GM12878 (cell line): ENCODE results near the gene HMMR. TPM values are rescaled to one million over a fixed set of nuclear protein-coding genes. Genes with fewer than 3 reads are reported as not detected.

Experiments used
- ATAC-seq: fragments of 200-7000 bp; cut with Tn5 transposase; 3 replicates; pipeline ENCODE4 v1.9.1; 2020; ENCODE audit warnings: mild to moderate bottlenecking, moderate library complexity
- BruUV-seq: library from RNA; stranded (reverse); fragments of 400-500 nt; replicated peaks from 2 replicates; lab custom pipeline; 2021; lab: Mats Ljungman, UMichigan
- CTCF ChIA-PET: fragments of 300-600 bp; sonication (Branson Sonifier 250); formaldehyde crosslinking; extraction: SDS; loops from one replicate; lab custom pipeline; 2021; ENCODE audit warnings: inconsistent platforms; lab: Yijun Ruan, JAX
- POLR2A ChIA-PET: fragments of 350-600 bp; formaldehyde crosslinking; extraction: SDS; loops from one replicate; lab custom pipeline; 2021; ENCODE audit warnings: inconsistent platforms; lab: Charles Lee
- RAD21 ChIA-PET: fragments of 300-600 bp; sonication (Branson Sonifier 250); formaldehyde crosslinking; loops from one replicate; lab custom pipeline; 2023; ENCODE audit warnings: antibody characterized with exemption; ENCODE audit not compliant: unreplicated experiment; lab: Charles Lee
- SMC1A ChIA-PET: fragments of 300-600 bp; sonication (Branson Sonifier 250); formaldehyde crosslinking; loops from one replicate; lab custom pipeline; 2023; ENCODE audit not compliant: unreplicated experiment, uncharacterized antibody; lab: Charles Lee
- DNase-seq: peaks from one replicate; pipeline ENCODE4 v3.0.0-alpha.2; 2011; ENCODE audit warnings: low read depth, low spot score
- FAIRE-seq: peaks from 3 replicates; lab custom pipeline; 2011; peaks lifted over from hg19 to GRCh38; lab: Jason Lieb, UNC
- H2AFZ ChIP-seq: 2 replicates; pipeline ENCODE4 v1.6.0; 2011; ENCODE audit warnings: low read depth, low read length, control low read depth; ENCODE audit not compliant: control insufficient read depth
- H3K27ac ChIP-seq: 2 replicates; pipeline ENCODE4 v1.5.1; 2011; ENCODE audit warnings: control low read depth; ENCODE audit not compliant: control insufficient read depth, insufficient read depth
- H3K27me3 ChIP-seq, 2 experiments: replicated peaks in 1 of 2; 2 replicates each; pipeline versions ENCODE4 v1.6.0 to v1.6.1; 2011; ENCODE audit warnings: low read length in 1 of 2; ENCODE audit not compliant: control insufficient read depth in 2 of 2, insufficient read depth in 2 of 2
- H3K36me3 ChIP-seq, 2 experiments: 2 replicates each; pipeline ENCODE4 v1.5.1; 2011; ENCODE audit warnings: low read length in 1 of 2; ENCODE audit not compliant: control insufficient read depth in 2 of 2, insufficient read depth in 2 of 2
- H3K4me1 ChIP-seq: 2 replicates; pipeline ENCODE4 v1.6.1; 2011; ENCODE audit warnings: mild to moderate bottlenecking, low read length, moderate library complexity, mixed read lengths; ENCODE audit not compliant: control insufficient read depth, insufficient read depth
- H3K4me2 ChIP-seq: 2 replicates; pipeline ENCODE4 v1.6.0; 2011; ENCODE audit warnings: control low read depth; ENCODE audit not compliant: control insufficient read depth, insufficient read depth
- H3K4me3 ChIP-seq: fragments of 200-600 bp; sonication (generic); 2 replicates; pipeline ENCODE4 v1.5.1; 2016
- H3K79me2 ChIP-seq: 2 replicates; pipeline ENCODE4 v1.6.0; 2011; ENCODE audit warnings: low read length; ENCODE audit not compliant: control insufficient read depth, insufficient read depth
- H3K9ac ChIP-seq: 2 replicates; pipeline ENCODE4 v1.8.0; 2011; ENCODE audit warnings: low read length, control low read depth, mixed read lengths; ENCODE audit not compliant: control insufficient read depth, insufficient read depth
- H3K9me3 ChIP-seq: replicated peaks from 3 replicates; pipeline ENCODE4 v1.5.1; 2011; ENCODE audit warnings: mild to moderate bottlenecking, low read length; ENCODE audit not compliant: control insufficient read depth, insufficient read depth
- H4K20me1 ChIP-seq: 2 replicates; pipeline ENCODE4 v1.6.0; 2011; ENCODE audit not compliant: control insufficient read depth, insufficient read depth
- ASH2L ChIP-seq: fragments of 300-600, 200-600 bp; sonication (generic); IDR thresholded peaks from 2 replicates; pipeline ENCODE4 v1.6.1; 2017; ENCODE audit warnings: low read depth, mild to moderate bottlenecking, borderline replicate concordance
- E2F4 ChIP-seq: IDR thresholded peaks from 2 replicates; pipeline ENCODE4 v1.6.1; 2012; ENCODE audit warnings: low read depth, low read length, improper control_type of control experiment
- E2F8 ChIP-seq: fragments of 450-650 bp; IDR thresholded peaks from 2 replicates; pipeline ENCODE4 v1.6.1; 2018; ENCODE audit warnings: mild to moderate bottlenecking, low read depth, moderate library complexity; ENCODE audit not compliant: partially characterized antibody
- IRF5 ChIP-seq: fragments of 450-650 bp; IDR thresholded peaks from 2 replicates; pipeline ENCODE4 v1.6.1; 2017; ENCODE audit warnings: borderline replicate concordance
- MLLT1 ChIP-seq: fragments of 450-650 bp; IDR thresholded peaks from 2 replicates; pipeline ENCODE4 v1.6.1; 2016; ENCODE audit warnings: mild to moderate bottlenecking
- PAX8 ChIP-seq: fragments of 450-650 bp; IDR thresholded peaks from 2 replicates; pipeline ENCODE4 v1.6.1; 2017; ENCODE audit warnings: mild to moderate bottlenecking, moderate library complexity
- PML ChIP-seq: IDR thresholded peaks from 2 replicates; pipeline ENCODE4 v1.6.1; 2012; ENCODE audit warnings: low read length, inconsistent platforms
- SMAD5 ChIP-seq: IDR thresholded peaks from 2 replicates; pipeline ENCODE4 v1.6.1; 2016; ENCODE audit warnings: antibody characterized with exemption, low read depth
- ZNF384 ChIP-seq: IDR thresholded peaks from 2 replicates; pipeline ENCODE4 v1.6.1; 2012; ENCODE audit warnings: low read depth, mild to moderate bottlenecking, low read length, improper control_type of control experiment, borderline replicate concordance
- WGBS: methylation state at CpG from one replicate; pipeline ENCODE4 v1.1.6; 2016; ENCODE audit warnings: low lambda C conversion rate; ENCODE audit not compliant: insufficient replicate concordance, insufficient coverage; ENCODE audit errors: missing lambda C conversion rate; 5-methylcytosine and 5-hydroxymethylcytosine counted together
- in situ Hi-C: fragments of 300-500 bp; cut with MboI; formaldehyde crosslinking; loops from 9 replicates; pipeline ENCODE4 v1.14.3; 2018; ENCODE audit warnings: mixed read lengths
- intact Hi-C: fragments of 100-400 bp; cut with micrococcal nuclease; formaldehyde crosslinking; loops from one replicate; pipeline ENCODE4 v1.14.2; 2022; ENCODE audit not compliant: unreplicated experiment
- polyA plus RNA-seq, 11 experiments: library from polyadenylated mRNA; depleted of rRNA in 4 of 11; unstranded in 6 of 11; stranded (reverse) in 5 of 11; fragments of >200 nt; fragmentation: Nextera tagmentation in 4 of 11; fragmentation: Illumina TruSeq in 1 of 11; extraction: Ambion mirVana in 4 of 11; extraction: Trizol in 1 of 11; gene quantifications; 1 replicate in 1 of 11; 2 replicates in 10 of 11; pipeline versions ENCODE4 v1.2.1 to v1.2.3, GENCODE V29; 2011 to 2016; ENCODE audit warnings: inconsistent platforms in 2 of 11, missing spikeins in 2 of 11, low read depth in 1 of 11
- total RNA-seq, 4 experiments: library from RNA; depleted of rRNA in 3 of 4; stranded (reverse); fragments of >200 nt in 3 of 4; fragmentation: Illumina TruSeq in 1 of 4; extraction: Trizol in 1 of 4; gene quantifications; 2 replicates each; pipeline versions ENCODE4 v1.2.1 to v1.2.3, GENCODE V29; 2013 to 2021

HMMR gene
- total and polyA plus RNA-seq, 10 of the 15 experiments (the other 5 are each of a cell fraction or from before 2014, with no cell fraction given): 44.1 to 122 (median 64.2) TPM

GRCh38 chr5:163436515-163436914 is 23.9 kb upstream of the HMMR start:
- peaks cover 36% of the 10 kb centered on the region for H3K79me2 ChIP-seq
- peak overlapping the region; percentile 87 for H2AFZ ChIP-seq
- CTCF ChIA-PET: no interaction called here
- H3K4me3 ChIP-seq: peak overlapping the region; percentile 27
- ATAC-seq: no peak
- H3K27ac ChIP-seq: peak overlapping the region; percentile 73; the same call in 1 of the 2 replicates
- no peaks in the 10 kb centered on the region for H3K27me3 ChIP-seq
- no peak for DNase-seq
- WGBS: 0% methylated on average over 4 of the region's 4 CpGs
- intact Hi-C loops: no loop called here
- no peak for TF ChIP-seq IRF5
- TF ChIP-seq, all 136 proteins: peak for 0
- no TSS peak for BruUV-seq
- RAD21 ChIA-PET: no interaction called here
- in situ Hi-C loops: loop anchor here (5.0 kb wide), 1 partner anchor 344 kb away; no protein-coding TSS in a partner anchor
- POLR2A ChIA-PET: no interaction called here
- H3K4me1 ChIP-seq: no peaks in the 10 kb centered on the region; the same call in 1 of the 2 replicates
- SMC1A ChIA-PET: no interaction called here
- no peaks in the 10 kb centered on the region for H3K36me3 ChIP-seq
- peak overlapping the region; percentile 80 for H3K4me2 ChIP-seq
- no peak for FAIRE-seq
- peak overlapping the region; percentile 63 for H3K9ac ChIP-seq
- no peaks in the 10 kb centered on the region for H3K9me3 ChIP-seq
- no peaks in the 10 kb centered on the region for H4K20me1 ChIP-seq

- peaks cover 36% of the 10 kb centered on the region for H3K79me2 ChIP-seq
- TF ChIP-seq MLLT1: no peak
- TF ChIP-seq ASH2L: no peak
- peak; percentile 40 for TF ChIP-seq E2F8
- peak; percentile 77 for TF ChIP-seq PML
- peak; percentile 61; the same call in 1 of the 2 replicates for TF ChIP-seq PAX8
- TF ChIP-seq SMAD5: 0 out of 2 replicates have a peak, but pooled peaks have one; percentile 71
- no peak for TF ChIP-seq E2F4
- no peak for TF ChIP-seq ZNF384
Measured at GRCh38 chr5:163437011-163437308, 23.5 kb upstream of the HMMR start.

More at GRCh38 chr5:163437011-163437308, 23.5 kb upstream of the HMMR start:
- 0% methylated on average over 6 of the region's 6 CpGs for whole genome bisulfite sequencing
- Histone ChIP-seq H3K4me3 (peak overlapping the region; percentile 27), H3K36me3 (0 out of 4 replicates have a peak, but pooled peaks cover 0 to 2% of the 10 kb centered on the region in 2 experiments), H2AFZ (peak overlapping the region; percentile 87), H3K9me3 (no peaks in the 10 kb centered on the region), H3K4me2 (peak overlapping the region; percentile 80), H3K27ac (peak overlapping the region; percentile 73), H4K20me1 (no peaks in the 10 kb centered on the region), H3K4me1 (no peaks in the 10 kb centered on the region; the same call in 1 of the 2 replicates), H3K9ac (peak overlapping the region; percentile 63), H3K27me3 (no peaks in the 10 kb centered on the region)
- ATAC-seq (no peak), DNase-seq (no peak), FAIRE-seq (no peak)
- ChIA-PET RAD21 (interaction anchor here (1.5 to 6.4 kb wide), 3 partner anchors 23 to 68 kb away, joined by 6 to 78 read pairs (median 8); partner anchors contain the start of genes HMMR, MAT2B and NUDCD2), POLR2A (interaction anchor here (1.2 to 7.3 kb wide), 3 partner anchors 21 to 69 kb away, joined by 4 to 181 read pairs (median 4); partner anchors contain the start of genes HMMR, MAT2B and NUDCD2), SMC1A (interaction anchor here (1.5 kb wide), 1 partner anchor 29 kb away, joined by 6 read pairs; no protein-coding TSS in a partner anchor), CTCF (interaction anchor here (7.6 kb wide), 1 partner anchor 22 kb away, joined by 74 read pairs; the partner anchor contains the start of genes HMMR and NUDCD2)
- intact Hi-C loops (loop anchor here (1.0 kb wide), 2 partner anchors 23 to 68 kb away; partner anchors contain the start of genes HMMR, MAT2B and NUDCD2), in situ Hi-C loops (loop anchor here (5.0 kb wide), 1 partner anchor 345 kb away; no protein-coding TSS in a partner anchor)
- no TSS peak for BruUV-seq
